AG04450 (cell line): ENCODE results near the gene ADSS2. TPM values are rescaled to one million over a fixed set of nuclear protein-coding genes. Genes with fewer than 3 reads are reported as not detected.

Experiments used
- CTCF ChIA-PET: fragments of 300-600, 350-600 bp; formaldehyde crosslinking; extraction: SDS; loops from one replicate; lab custom pipeline; 2022; ENCODE audit warnings: antibody characterized with exemption, inconsistent platforms; lab: Charles Lee
- POLR2A ChIA-PET: fragments of 350-600 bp; formaldehyde crosslinking; extraction: SDS; loops from one replicate; lab custom pipeline; 2021; ENCODE audit warnings: antibody characterized with exemption, inconsistent platforms; lab: Yijun Ruan, JAX
- DNase-seq: peaks from one replicate; pipeline ENCODE4 v3.0.0-alpha.2; 2011; ENCODE audit warnings: low read depth, low spot score
- H3K27ac ChIP-seq: one replicate; pipeline ENCODE4 v1.5.1; 2012; ENCODE audit warnings: low read depth, low read length, control low read depth
- H3K27me3 ChIP-seq: one replicate; pipeline ENCODE4 v1.6.0; 2012; ENCODE audit warnings: low read length; ENCODE audit not compliant: control insufficient read depth, insufficient read depth
- H3K4me3 ChIP-seq: 2 replicates; pipeline ENCODE4 v1.5.1; 2011; ENCODE audit warnings: mild to moderate bottlenecking, low read depth, low read length, control low read depth
- H3K9me3 ChIP-seq: 2 replicates; pipeline ENCODE4 v1.5.1; 2012; ENCODE audit warnings: low read length; ENCODE audit not compliant: control insufficient read depth, insufficient read depth
- CTCF ChIP-seq: IDR thresholded peaks from 2 replicates; pipeline ENCODE4 v1.5.1; 2011; ENCODE audit warnings: low read depth, low read length, control low read depth, inconsistent platforms
- polyA plus RNA-seq: library from polyadenylated mRNA; depleted of rRNA; stranded (reverse); fragments of >200 nt; gene quantifications from 2 replicates; pipeline ENCODE4 v1.2.3, GENCODE V29; 2011

The ADSS2 gene
- polyA plus RNA-seq, 1 experiment, result 50.5 TPM

- TF ChIP-seq CTCF, result no peak
- Histone ChIP-seq H3K9me3 (peaks cover 3% of the 10 kb centered on the region), H3K27ac (no peak overlapping the region), H3K27me3 (no peaks in the 10 kb centered on the region), H3K4me3 (no peak overlapping the region)
- CTCF ChIA-PET, result no interaction called here
- POLR2A ChIA-PET, result no interaction called here
- DNase-seq, result no peak
These were observed 55.7 kb downstream of the ADSS2 start for GRCh38 chr1:244395965-244396364.

GRCh38 chr1:244394826-244395765, 56.6 kb downstream of the ADSS2 start:
- POLR2A ChIA-PET, result no interaction called here
- TF ChIP-seq CTCF, result no peak
- CTCF ChIA-PET, result no interaction called here
- H3K27me3 ChIP-seq, result no peaks in the 10 kb centered on the region
- H3K27ac ChIP-seq, result no peak overlapping the region
- no peaks in the 10 kb centered on the region; the same call in 1 of the 2 replicates for H3K9me3 ChIP-seq
- H3K4me3 ChIP-seq, result no peak overlapping the region
- DNase-seq, result no peak

- no peak for DNase-seq
- Histone ChIP-seq H3K9me3 (no peaks in the 10 kb centered on the region; the same call in 1 of the 2 replicates), H3K27me3 (no peaks in the 10 kb centered on the region), H3K4me3 (no peak overlapping the region), H3K27ac (no peak overlapping the region)
- ChIA-PET POLR2A (no interaction called here), CTCF (no interaction called here)
- no peak for TF ChIP-seq CTCF
These were observed 57.4 kb downstream of the ADSS2 start for GRCh38 chr1:244394346-244394745.

- Histone ChIP-seq H3K27ac (no peak overlapping the region), H3K9me3 (no peaks in the 10 kb centered on the region; the same call in 1 of the 2 replicates), H3K4me3 (no peak overlapping the region), H3K27me3 (no peaks in the 10 kb centered on the region)
- no peak for TF ChIP-seq CTCF
- ChIA-PET CTCF (no interaction called here), POLR2A (no interaction called here)
- DNase-seq, result no peak
These were observed 58.0 kb downstream of the ADSS2 start for GRCh38 chr1:244393604-244394176.

GRCh38 chr1:244391761-244392160, 59.9 kb downstream of the ADSS2 start:
- DNase-seq, result no peak
- ChIA-PET POLR2A (interaction anchor here (0.5 kb wide), 1 partner anchor 16 kb away, joined by 5 read pairs; no protein-coding TSS in a partner anchor), CTCF (no interaction called here)
- Histone ChIP-seq H3K4me3 (no peak overlapping the region), H3K9me3 (no peaks in the 10 kb centered on the region; the same call in 1 of the 2 replicates), H3K27ac (no peak overlapping the region), H3K27me3 (no peaks in the 10 kb centered on the region)
- TF ChIP-seq CTCF, result no peak
